HG02981 (cell line): ENCODE results near the gene NCKAP5.

Source experiments
- ATAC-seq: cut with Tn5 transposase; IDR thresholded peaks from one replicate; pipeline ENCODE4 v1.9.1; 2021; ENCODE audit warnings: mild to moderate bottlenecking, moderate library complexity; ENCODE audit not compliant: unreplicated experiment

Gene NCKAP5

GRCh38 chr2:132923787-132924186 is 644.5 kb downstream of the NCKAP5 start:
- ATAC-seq, result no peak

- ATAC-seq, result peak; percentile 81
These were observed 652.3 kb downstream of the NCKAP5 start for GRCh38 chr2:132915812-132916549.

- ATAC-seq, result no peak
These were observed 656.2 kb downstream of the NCKAP5 start for GRCh38 chr2:132911726-132912724.

GRCh38 chr2:132910432-132910831 is 657.8 kb downstream of the NCKAP5 start:
- no peak for ATAC-seq

- ATAC-seq, result no peak
These were observed 658.8 kb downstream of the NCKAP5 start for GRCh38 chr2:132909427-132909826.

- ATAC-seq, result no peak
These were observed 664.0 kb downstream of the NCKAP5 start for GRCh38 chr2:132904142-132904842.

GRCh38 chr2:132902626-132903025 is 665.6 kb downstream of the NCKAP5 start:
- ATAC-seq, result no peak

GRCh38 chr2:132901661-132902060 is 666.6 kb downstream of the NCKAP5 start:
- ATAC-seq, result no peak

GRCh38 chr2:132897111-132897510 is 671.2 kb downstream of the NCKAP5 start:
- ATAC-seq, result no peak

- ATAC-seq, result no peak
These were observed 672.2 kb downstream of the NCKAP5 start for GRCh38 chr2:132896073-132896472.

GRCh38 chr2:132891498-132891897 is 676.8 kb downstream of the NCKAP5 start:
- ATAC-seq, result no peak

- no peak for ATAC-seq
These were observed 681.7 kb downstream of the NCKAP5 start for GRCh38 chr2:132886574-132886973.

GRCh38 chr2:132884705-132885104 is 683.6 kb downstream of the NCKAP5 start:
- ATAC-seq, result no peak

GRCh38 chr2:132884292-132884691 is 684.0 kb downstream of the NCKAP5 start:
- ATAC-seq, result no peak

- no peak for ATAC-seq
These were observed 684.8 kb downstream of the NCKAP5 start for GRCh38 chr2:132883430-132883829.

- no peak for ATAC-seq
These were observed 686.7 kb downstream of the NCKAP5 start for GRCh38 chr2:132881546-132881945.

GRCh38 chr2:132877923-132878322 is 690.3 kb downstream of the NCKAP5 start:
- ATAC-seq, result no peak

GRCh38 chr2:132876745-132877391 is 691.4 kb downstream of the NCKAP5 start:
- no peak for ATAC-seq

GRCh38 chr2:132875193-132875592 is 693.1 kb downstream of the NCKAP5 start:
- no peak for ATAC-seq

- ATAC-seq, result no peak
These were observed 694.5 kb downstream of the NCKAP5 start for GRCh38 chr2:132873738-132874137.

GRCh38 chr2:132871831-132872230 is 696.4 kb downstream of the NCKAP5 start:
- ATAC-seq, result no peak
